ENCODE results near the gene GTPBP2.
A peak's percentile ranks its signal among the peaks of the same experiment; 100 is the strongest.

Gene GTPBP2

DNA sequence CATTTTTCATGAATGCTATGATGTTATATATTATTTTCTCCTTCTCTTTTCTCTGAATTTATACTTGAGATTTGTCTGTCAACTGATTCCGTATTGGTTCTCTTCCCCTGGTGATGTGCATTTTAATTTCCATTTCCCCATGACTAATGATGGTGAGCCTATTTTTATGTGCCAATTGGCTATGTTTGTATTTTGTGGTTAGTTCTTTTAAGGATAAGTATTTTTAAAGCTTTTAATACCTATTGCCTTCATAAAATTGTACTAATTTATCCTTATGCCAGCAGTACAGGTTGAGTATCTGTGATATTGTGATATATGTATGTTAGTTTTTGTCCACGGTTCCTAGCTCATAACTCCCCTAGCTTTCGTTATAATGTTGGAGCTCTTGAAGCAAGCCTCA, 50.3 kb downstream of the GTPBP2 start:
- no peak for DNase-seq (ENCODE audit: low read depth)

DNA sequence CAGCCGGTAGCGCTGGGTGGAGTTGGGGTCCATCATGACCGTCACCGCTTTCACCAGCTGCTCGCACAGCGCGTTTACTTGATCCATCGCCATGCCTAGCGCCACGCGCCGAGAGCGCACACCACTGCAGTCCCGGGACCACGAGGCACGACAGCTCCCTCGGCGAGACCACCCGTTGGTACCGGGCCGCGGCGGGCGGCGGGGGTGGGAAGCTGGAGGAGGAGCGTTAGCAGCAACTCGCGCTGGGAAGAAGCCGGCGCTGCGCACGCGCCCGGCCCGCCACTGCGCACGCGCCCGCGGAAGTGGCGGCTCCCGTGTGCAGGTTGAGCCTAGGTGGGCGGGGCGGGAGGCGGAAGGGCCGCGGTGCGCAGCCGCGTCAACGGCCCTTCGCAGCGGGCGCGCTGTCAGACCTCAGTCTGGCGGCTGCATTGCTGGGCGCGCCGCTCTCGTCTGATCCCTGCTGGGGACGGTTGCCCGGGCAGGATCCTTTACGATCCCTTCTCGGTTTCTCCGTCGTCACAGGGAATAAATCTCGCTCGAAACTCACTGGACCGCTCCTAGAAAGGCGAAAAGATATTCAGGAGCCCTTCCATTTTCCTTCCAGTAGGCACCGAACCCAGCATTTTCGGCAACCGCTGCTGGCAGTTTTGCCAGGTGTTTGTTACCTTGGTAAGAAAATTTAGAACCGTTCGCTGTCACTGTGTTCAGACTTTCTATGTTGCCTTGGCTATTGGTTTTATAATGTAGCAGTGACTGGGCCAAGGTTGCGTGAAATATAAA, 53.1 kb downstream of the GTPBP2 start, which contains the start of the genes POLH and XPO5:
TSS of gene POLH (plus strand) at position 414 of the 780 bp plus-strand sequence. CDS start 6,135 bp downstream, outside the sequence.
TSS of gene XPO5 (minus strand) at position 267 of the 780 bp plus-strand sequence. CDS start at position 93, 174 bp downstream.
- DNase-seq (ENCODE audit: low read depth): peak; percentile 93

DNA sequence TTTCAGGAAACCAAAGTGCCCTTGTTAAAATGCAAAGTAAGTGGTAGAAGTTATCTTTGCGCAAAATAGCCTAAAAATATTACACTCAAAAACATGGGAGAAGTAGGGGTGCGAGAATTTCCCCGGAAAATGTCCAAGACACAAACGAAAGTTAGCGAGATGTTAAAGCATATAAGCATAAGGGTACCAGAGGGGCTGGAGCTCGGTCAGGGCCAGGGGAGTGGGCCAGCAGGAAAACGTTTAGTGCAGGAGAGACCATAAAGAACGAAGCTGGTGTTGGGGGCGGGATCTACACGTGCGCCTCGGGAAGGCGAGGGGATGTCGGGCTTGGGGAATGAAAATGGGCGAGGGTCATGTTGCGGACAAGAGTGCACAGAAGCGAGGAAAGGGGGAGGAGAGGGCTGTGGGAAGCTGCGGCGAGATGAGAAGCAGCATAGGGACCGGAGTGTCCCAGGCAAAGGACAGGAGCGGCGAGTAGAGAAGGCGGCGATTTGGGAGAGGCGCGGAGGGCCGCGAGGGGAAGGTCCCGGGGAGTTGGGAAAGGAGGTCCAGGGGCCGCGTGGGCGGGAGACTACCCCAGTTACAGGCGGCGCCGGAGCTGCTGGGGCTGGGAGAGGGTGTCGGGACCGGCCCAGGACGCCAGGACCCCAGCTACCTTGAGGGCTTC, 53.8 kb downstream of the GTPBP2 start:
- no peak for DNase-seq (ENCODE audit: low read depth)

DNA sequence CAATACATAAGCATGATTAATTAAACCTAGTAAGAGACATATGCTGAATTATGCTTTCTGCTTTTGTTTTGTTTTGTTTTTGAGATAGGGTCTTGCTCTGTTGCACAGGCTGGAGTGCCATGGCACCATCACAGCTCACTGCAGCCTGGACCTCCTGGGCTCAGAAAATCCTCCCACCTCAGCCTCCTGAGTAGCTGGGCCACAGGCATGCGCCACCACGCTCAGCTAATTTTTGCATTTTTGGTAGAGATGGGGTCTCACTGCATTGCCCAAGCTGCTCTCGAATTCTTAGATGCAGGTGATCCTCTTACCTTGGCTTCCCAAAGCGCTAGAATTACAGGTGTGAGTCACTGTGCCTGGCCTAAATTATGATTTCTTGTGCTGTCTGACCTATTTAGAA, 57.0 kb downstream of the GTPBP2 start:
- no peak for DNase-seq (ENCODE audit: low read depth)

DNA sequence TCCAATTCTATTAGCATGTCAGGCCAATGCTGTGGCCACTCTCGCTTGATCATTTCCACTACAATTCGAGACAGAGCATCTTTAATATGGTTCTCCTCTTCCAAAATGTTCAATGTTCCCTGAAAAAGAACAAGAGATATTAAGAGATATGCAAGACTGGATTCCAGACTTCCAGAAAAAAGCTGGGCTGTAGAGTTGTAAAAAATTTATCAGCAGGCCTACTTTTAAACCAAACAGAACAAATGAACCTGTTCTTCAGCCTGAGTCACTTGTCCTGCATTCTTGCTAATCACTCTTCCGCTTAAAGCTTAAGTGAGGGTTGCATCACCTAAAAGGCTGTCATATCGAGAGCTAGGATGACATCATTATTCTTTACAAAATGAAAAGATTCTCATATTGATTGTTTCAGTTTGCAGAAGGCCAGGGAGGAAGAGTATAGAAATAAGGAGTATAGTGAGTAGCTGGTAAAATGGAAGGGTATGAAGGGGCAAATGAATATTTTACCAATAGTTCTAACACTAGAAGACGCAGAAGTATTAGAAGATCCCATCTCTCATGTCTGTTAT, 58.1 kb downstream of the GTPBP2 start:
- no peak for DNase-seq (ENCODE audit: low read depth)

All from activated T-cell treated with anti-CD3 and anti-CD28 coated beads for 48 hours (primary cell).